ENCODE results near the gene DNM1. TPM values are rescaled to one million over a fixed set of nuclear protein-coding genes. Genes with fewer than 3 reads are reported as not detected.

The DNM1 gene
- total and polyA plus RNA-seq, 10 of the 15 experiments (the other 5 are each of a cell fraction or from before 2014, with no cell fraction given): 0.06 to 0.67 (median 0.19) TPM; not detected in 3

- TF ChIP-seq LARP7 (IDR thresholded peaks at IDR 0.05): no peak
Measured at GRCh38 chr9:128216781-128217553, 13.8 kb downstream of the DNM1 start (continued).

- ATAC-seq: no peak
- CTCF ChIA-PET: no interaction called here
Measured at GRCh38 chr9:128218172-128218517, 15.0 kb downstream of the DNM1 start.

More at GRCh38 chr9:128218172-128218517, 15.0 kb downstream of the DNM1 start:
- Histone ChIP-seq H4K20me1 (ENCODE audit: control insufficient read depth, insufficient read depth) (no peaks in the 10 kb centered on the region), H3K4me1 (ENCODE audit: control insufficient read depth, insufficient read depth, low read length) (peaks cover 5% of the 10 kb centered on the region; the same call in 1 of the 2 replicates), H3K9me3 (replicated peaks; ENCODE audit: control insufficient read depth, insufficient read depth, low read length) (no peaks in the 10 kb centered on the region), H3K27me3 (replicated peaks in 1 of 2; ENCODE audit: control insufficient read depth in 2 of 2, insufficient read depth in 2 of 2, low read length in 1 of 2) (no peaks in the 10 kb centered on the region; a peak in 1 of 4 replicates), H2AFZ (ENCODE audit: control insufficient read depth, low read depth, low read length) (peak overlapping the region; percentile 79), H3K4me2 (ENCODE audit: control insufficient read depth, insufficient read depth) (peak overlapping the region; percentile 85), H3K36me3 (ENCODE audit: control insufficient read depth in 2 of 2, insufficient read depth in 2 of 2, low read length in 1 of 2) (no peaks in the 10 kb centered on the region), H3K4me3 (peak overlapping the region; percentile 52; the same call in 1 of the 2 replicates), H3K27ac (ENCODE audit: control insufficient read depth, insufficient read depth) (no peak overlapping the region), H3K79me2 (ENCODE audit: control insufficient read depth, insufficient read depth, low read length) (no peaks in the 10 kb centered on the region), H3K9ac (ENCODE audit: control insufficient read depth, insufficient read depth, low read length) (0 out of 2 replicates have a peak overlapping the region, but pooled peaks have one; percentile 13)
- TF ChIP-seq EGR1 (IDR thresholded peaks at IDR 0.05; ENCODE audit: borderline replicate concordance in 1 of 2, low read depth in 2 of 2, low read length in 2 of 2): no peak
- FAIRE-seq (no peak), DNase-seq (ENCODE audit: low read depth, low spot score) (no peak)
- in situ Hi-C loops (cut with MboI) (no loop called here), intact Hi-C loops (cut with micrococcal nuclease; ENCODE audit: unreplicated experiment) (no loop called here)
- POLR2A ChIA-PET: interaction anchor here (0.6 kb wide), 1 partner anchor 83 kb away, joined by 8 read pairs; no protein-coding TSS in a partner anchor
- no TSS peak for BruUV-seq (replicated peaks)
- RAD21 ChIA-PET (ENCODE audit: unreplicated experiment): interaction anchor here (0.5 kb wide), 1 partner anchor 95 kb away, joined by 3 read pairs; no protein-coding TSS in a partner anchor
- SMC1A ChIA-PET (ENCODE audit: uncharacterized antibody, unreplicated experiment): no interaction called here
- WGBS (ENCODE audit: insufficient coverage, insufficient replicate concordance, low lambda C conversion rate, missing lambda C conversion rate): 32% methylated on average over 11 of the region's 11 CpGs
